LNCaP clone FGC (cell line): Measurements from ENCODE around the gene USP2.

Source experiments
- DNase-seq: peaks from one replicate; pipeline ENCODE4 v3.0.0-alpha.2; 2011; ENCODE audit warnings: low read depth
- H3K4me3 ChIP-seq: 2 replicates; pipeline ENCODE4 v1.5.1; 2011; ENCODE audit warnings: mild to moderate bottlenecking, low read depth, low read length, control low read depth
- TF ChIP-seq, protein P1 (sequence below): IDR thresholded peaks from 2 replicates; pipeline ENCODE4 v1.5.1; 2012; ENCODE audit warnings: mild to moderate bottlenecking; ENCODE audit not compliant: control insufficient read depth, insufficient read depth; ENCODE audit errors: extremely low read depth

Gene USP2

DNA sequence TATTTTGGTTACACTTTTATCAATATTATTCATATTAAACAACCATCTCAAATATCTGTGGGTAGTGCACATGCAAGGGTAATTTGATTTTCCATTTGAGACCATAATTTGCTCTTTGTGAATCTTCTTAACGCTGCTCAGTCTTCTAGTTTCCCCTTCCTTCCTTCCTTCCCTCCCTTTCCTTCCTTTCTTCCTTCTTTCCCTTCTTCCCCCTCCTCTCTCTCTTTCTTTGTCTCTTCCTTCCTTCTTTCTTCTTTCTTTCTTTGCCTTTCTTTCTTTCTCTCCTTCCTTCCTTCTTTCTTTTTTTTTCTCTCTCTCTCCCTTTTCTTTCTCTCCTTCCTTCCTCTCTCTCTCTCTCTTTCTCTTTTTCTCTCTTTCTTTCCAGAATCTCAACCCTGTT, 51.3 kb downstream of the USP2 start:
- no peak overlapping the region for H3K4me3 ChIP-seq
- TF ChIP-seq, protein P1, sequence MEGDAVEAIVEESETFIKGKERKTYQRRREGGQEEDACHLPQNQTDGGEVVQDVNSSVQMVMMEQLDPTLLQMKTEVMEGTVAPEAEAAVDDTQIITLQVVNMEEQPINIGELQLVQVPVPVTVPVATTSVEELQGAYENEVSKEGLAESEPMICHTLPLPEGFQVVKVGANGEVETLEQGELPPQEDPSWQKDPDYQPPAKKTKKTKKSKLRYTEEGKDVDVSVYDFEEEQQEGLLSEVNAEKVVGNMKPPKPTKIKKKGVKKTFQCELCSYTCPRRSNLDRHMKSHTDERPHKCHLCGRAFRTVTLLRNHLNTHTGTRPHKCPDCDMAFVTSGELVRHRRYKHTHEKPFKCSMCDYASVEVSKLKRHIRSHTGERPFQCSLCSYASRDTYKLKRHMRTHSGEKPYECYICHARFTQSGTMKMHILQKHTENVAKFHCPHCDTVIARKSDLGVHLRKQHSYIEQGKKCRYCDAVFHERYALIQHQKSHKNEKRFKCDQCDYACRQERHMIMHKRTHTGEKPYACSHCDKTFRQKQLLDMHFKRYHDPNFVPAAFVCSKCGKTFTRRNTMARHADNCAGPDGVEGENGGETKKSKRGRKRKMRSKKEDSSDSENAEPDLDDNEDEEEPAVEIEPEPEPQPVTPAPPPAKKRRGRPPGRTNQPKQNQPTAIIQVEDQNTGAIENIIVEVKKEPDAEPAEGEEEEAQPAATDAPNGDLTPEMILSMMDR, result no peak
- no peak for DNase-seq

DNA sequence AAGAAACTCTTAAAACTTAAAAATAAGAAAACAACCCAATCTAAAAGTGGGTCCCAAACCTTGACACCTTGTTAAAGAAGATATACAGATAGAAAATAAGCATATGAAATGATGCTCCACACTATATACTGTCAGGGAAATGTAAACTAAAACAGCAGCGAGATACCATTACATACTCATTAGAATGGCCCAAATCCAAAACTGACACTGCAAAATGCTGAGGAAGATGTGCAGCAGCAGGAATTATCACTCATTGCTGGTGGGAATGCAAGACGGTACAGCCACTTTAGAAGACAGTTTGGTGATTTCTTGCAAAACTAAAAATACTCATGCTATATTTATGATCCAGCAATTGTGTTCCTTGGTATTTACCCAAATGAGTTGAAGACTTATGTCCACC, 52.2 kb downstream of the USP2 start:
- no peak overlapping the region for H3K4me3 ChIP-seq
- no peak for DNase-seq
- TF ChIP-seq, protein P1, result no peak

DNA sequence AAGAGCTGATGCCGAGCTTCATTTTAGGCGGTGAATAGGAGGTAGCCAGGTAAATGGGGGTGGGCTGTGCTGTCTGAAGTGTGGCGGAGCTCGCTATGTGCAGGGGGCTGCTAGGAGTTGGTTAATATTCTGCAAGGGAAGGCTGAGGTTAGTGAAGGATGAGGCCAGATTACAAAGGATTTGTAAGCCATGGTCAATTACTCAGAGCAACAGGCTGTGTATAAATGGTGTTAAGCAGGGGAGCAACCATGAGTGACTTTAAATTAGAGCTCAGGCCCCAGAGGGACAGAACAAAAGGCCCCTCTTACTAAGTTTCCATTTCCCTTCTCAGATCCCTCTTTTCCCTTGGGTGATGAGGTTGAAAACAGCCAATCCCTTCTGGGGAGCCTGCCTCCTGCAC, 57.3 kb downstream of the USP2 start:
- TF ChIP-seq, protein P1, result no peak
- DNase-seq, result no peak
- no peak overlapping the region for H3K4me3 ChIP-seq

DNA sequence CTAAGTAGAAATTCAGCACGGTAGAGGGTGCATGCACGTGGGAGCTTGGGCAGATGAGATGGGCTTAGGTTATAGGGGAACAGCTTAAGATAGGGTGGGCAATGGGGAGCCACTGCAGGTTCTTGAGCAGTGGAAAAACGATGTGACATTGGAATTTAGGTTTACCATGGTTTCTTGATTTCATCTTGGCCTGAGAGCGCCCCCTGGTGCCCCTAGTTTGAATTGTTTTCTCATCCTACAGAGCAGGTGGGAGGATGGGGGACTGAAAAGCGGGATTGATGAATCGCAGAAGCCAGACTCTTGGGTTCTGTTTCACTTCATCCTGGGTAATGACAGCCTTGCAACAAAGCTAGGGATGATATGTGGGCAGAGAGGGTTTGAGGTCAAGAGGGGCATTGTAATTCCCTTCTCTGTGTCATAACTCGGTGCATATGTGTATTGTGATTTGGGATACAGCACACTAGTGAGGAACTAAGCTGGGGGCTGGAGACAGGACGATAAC, 57.9 kb downstream of the USP2 start:
- TF ChIP-seq, protein P1, result peak; percentile 81
- H3K4me3 ChIP-seq, result no peak overlapping the region
- DNase-seq, result no peak

DNA sequence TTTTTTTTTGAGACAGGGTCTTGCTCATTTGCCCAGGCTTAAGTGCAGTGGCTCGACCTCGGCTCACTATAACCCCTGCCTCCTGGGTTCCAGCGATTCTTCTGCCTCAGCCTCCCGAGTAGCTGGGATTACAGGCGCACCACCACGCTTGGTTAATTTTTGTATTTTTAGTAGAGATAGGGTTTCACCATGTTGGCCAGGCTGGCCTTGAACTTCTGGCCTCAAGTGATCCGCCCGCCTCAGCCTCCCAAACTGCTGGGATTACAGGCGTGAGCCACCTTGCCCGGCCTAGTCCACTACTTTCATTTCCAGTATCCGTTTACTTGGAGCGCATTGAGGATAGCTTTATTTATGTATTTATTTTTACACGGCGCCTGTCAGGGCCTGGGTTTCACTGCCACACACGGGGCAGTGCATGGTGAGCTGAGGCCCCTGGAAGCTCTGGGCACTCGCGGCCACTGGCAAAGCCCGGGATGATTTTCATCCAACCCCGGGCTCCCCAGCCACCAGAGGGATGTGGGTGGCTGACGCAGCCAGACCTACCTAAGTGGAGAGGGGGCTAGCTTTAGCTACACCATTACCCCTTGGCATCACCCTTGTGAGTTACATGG, 58.5 kb downstream of the USP2 start:
- no peak overlapping the region for H3K4me3 ChIP-seq
- TF ChIP-seq, protein P1, result no peak
- no peak for DNase-seq

DNA sequence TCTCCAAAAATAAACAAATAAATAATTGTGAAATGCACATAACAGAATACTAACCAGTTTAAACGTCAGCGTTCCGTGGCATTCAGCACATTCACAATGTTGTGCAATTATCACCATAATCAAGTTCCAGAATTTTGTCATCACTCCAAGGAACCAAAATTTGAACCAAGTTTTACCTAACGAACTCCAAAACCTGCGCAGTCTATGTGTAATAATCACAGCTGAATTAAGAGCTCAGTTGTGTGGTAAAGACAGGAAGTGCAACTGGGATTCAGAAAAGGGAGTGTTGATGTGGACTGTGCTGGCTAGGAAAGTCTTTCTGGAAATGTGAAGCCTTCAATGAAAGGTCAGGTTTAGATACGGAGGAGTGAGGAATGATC, 59.1 kb downstream of the USP2 start:
- TF ChIP-seq, protein P1, result no peak
- no peak overlapping the region for H3K4me3 ChIP-seq
- DNase-seq, result no peak
